C4-2B (cell line): ENCODE data around the gene TTN.

Source experiments
- ZFX ChIP-seq: fragments of 450-650 bp; IDR thresholded peaks from 2 replicates; pipeline ENCODE4 v1.6.1; 2017
- TF ChIP-seq, protein P1 (sequence below): fragments of 450-650 bp; conservative IDR thresholded peaks from 2 replicates; pipeline ENCODE4 v1.5.1; 2017; ENCODE audit warnings: mild to moderate bottlenecking

DNA sequence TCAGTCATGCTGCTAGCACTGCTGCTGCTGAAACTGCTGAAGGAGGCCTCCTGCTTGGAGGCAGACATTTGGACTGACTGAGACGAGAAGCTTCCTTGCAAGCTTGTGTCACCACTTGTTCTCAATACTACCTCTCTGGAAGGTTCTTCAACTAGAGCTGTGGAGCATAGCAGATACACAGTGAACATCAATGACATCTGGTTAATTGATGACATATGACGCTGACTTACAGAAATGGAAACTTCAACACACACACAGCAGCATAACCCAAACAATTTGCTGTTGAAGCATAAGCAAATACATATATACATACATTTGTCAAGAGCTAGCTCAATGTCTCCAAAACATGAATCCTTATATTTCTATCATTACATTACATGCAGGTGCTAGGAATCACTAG, 279.6 kb downstream of the TTN start:
- TF ChIP-seq, protein P1, sequence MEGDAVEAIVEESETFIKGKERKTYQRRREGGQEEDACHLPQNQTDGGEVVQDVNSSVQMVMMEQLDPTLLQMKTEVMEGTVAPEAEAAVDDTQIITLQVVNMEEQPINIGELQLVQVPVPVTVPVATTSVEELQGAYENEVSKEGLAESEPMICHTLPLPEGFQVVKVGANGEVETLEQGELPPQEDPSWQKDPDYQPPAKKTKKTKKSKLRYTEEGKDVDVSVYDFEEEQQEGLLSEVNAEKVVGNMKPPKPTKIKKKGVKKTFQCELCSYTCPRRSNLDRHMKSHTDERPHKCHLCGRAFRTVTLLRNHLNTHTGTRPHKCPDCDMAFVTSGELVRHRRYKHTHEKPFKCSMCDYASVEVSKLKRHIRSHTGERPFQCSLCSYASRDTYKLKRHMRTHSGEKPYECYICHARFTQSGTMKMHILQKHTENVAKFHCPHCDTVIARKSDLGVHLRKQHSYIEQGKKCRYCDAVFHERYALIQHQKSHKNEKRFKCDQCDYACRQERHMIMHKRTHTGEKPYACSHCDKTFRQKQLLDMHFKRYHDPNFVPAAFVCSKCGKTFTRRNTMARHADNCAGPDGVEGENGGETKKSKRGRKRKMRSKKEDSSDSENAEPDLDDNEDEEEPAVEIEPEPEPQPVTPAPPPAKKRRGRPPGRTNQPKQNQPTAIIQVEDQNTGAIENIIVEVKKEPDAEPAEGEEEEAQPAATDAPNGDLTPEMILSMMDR, result no peak
- no peak for TF ChIP-seq ZFX
